GM18907 (cell line): ENCODE measurements around the gene CD8A.
A peak's percentile ranks its signal among the peaks of the same experiment; 100 is the strongest.

Experiments used
- ATAC-seq: cut with Tn5 transposase; IDR thresholded peaks from one replicate; pipeline ENCODE4 v1.9.1; 2021; ENCODE audit warnings: mild to moderate bottlenecking, moderate library complexity; ENCODE audit not compliant: unreplicated experiment

CD8A gene

GRCh38 chr2:86809481-86810121 lies 18.9 kb upstream of the CD8A start:
- ATAC-seq: no peak

GRCh38 chr2:86808315-86809161 lies 17.8 kb upstream of the CD8A start:
- peak; percentile 96 for ATAC-seq

DNA sequence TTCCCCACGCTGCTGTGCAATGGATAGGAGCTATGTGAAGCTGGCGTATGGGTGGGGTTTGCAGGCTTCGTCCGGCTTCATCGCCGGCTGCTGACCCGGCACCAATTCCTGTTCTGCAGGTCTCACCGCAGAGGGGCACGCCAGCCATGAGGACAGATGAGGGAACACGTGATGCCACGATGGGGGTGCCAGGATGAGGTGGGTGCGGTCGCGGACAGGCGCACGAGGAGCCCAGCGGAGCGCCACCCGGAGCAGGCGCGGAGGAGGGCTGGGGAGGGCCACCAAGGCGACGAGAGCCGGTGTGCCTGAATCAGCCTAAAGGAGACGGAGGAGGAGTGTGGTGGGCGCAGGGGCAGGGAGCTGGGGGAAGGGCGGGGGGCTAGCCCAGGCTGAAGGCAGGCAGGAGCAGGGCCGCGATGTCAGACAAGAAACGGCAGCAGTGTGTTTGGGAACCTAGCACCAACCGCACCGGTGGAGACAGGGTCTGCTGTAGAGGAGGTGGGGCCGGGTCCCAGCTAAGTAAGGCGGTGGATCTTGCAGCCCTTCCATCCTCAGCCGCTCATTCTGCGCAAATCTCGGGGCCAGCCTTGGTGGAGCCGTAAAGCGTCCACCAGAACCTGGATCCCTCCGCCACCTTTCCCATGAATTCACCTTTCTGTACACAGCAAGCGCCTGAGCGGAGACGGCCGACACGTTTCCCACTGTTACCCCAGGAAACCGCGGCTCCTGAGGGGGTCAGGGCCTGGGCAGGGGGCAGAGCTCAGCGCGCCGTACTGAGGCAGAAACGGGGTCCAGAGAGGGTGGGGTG lies 17.0 kb upstream of the CD8A start:
- ATAC-seq: peak; percentile 39

- ATAC-seq: no peak
Measured at GRCh38 chr2:86807133-86807467, 16.4 kb upstream of the CD8A start.

- no peak for ATAC-seq
Measured at GRCh38 chr2:86806059-86806857, 15.5 kb upstream of the CD8A start.

GRCh38 chr2:86800856-86801567 lies 10.3 kb upstream of the CD8A start:
- no peak for ATAC-seq

DNA sequence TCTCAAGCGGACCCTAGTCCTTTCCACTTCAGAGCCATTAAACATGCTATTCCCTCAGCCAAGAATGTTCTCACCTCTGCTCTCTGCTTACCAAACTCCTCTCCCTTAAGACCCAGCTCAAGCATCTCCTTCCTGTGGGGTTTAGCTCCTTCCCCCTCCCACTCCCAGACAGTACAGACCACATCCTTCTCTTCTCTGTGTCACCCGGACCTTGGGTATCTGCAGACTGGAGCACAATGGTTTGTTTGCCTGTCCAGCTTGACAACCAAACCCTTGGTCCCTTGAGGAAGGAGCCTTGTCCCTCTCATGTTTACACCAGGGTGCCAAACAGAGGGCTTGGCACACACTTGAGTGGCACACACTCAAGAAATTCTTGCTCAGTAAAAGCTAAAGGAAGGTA lies 4.1 kb upstream of the CD8A start:
- no peak for ATAC-seq

- ATAC-seq: no peak
Measured at GRCh38 chr2:86793752-86794151, 3.0 kb upstream of the CD8A start.

GRCh38 chr2:86791573-86791972 lies 860 bp upstream of the CD8A start:
- no peak for ATAC-seq

DNA sequence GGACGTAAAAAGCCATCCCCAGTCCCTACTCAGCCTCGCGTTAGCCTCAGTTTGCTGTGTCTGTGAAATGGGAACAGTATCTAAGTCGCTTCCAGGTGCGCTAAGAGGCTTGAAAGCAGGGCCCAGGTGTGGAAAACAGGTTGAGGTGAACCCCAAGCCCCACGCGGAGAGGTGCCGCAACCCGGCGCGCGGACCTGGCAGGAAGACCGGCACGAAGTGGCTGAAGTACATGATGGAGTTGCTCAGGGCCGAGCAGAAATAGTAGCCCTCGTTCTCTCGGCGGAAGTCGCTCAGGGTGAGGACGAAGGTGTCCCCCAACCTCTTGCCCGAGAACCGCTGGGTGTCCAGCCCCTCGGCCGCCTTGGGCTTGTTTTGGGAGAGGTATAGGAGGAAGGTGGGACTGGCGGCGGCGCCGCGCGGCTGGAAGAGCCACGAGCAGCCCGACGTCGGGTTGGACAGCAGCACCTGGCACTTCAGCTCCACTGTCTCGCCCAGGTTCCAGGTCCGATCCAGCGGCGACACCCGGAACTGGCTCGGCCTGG lies 508 bp downstream of the CD8A start:
- no peak for ATAC-seq

DNA sequence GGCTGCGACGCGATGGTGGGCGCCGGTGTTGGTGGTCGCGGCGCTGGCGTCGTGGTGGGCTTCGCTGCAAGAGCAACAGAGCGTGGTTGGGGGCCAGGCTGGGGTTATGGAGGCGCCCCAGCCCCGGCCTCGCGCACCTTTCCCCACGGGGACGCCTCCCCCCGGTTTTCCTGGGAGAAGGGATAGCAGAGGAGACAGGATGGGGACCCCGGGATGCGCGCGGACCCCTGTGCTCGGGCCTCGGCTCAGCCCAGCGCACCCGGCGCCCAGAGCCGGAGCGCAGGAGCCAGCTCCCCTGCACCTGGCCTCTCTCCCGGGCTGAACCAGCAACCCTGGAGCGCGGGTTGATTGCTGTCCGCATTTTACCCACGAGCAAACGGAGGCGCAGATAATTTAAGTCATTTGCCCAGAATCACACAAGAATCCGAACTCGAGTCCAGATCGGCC lies 1.0 kb downstream of the CD8A start:
- ATAC-seq: no peak

- no peak for ATAC-seq
Measured at GRCh38 chr2:86788881-86789686, 1.6 kb downstream of the CD8A start.

DNA sequence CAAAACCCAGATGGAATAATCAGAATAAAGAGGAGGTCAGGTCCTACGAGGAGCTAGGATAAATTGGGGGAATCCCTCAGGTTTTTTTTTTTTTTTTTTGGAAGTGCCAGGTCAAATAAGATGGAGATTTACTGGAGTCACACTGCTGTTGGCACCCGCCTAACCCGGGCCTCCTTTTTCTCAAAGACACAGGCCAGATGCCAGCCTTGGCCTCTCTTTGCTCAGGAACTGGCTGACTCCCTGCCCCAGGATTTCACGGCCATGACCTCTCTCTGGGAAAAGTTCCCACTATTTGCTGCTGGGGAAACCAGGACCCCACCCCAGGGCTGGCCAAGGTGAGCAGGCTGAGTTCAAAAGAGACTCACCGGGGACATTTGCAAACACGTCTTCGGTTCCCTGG lies 2.5 kb downstream of the CD8A start:
- no peak for ATAC-seq

GRCh38 chr2:86787736-86788135 lies 3.0 kb downstream of the CD8A start:
- ATAC-seq: no peak

- no peak for ATAC-seq
Measured at GRCh38 chr2:86786001-86786536, 4.6 kb downstream of the CD8A start.

GRCh38 chr2:86785456-86785855 lies 5.3 kb downstream of the CD8A start:
- no peak for ATAC-seq

DNA sequence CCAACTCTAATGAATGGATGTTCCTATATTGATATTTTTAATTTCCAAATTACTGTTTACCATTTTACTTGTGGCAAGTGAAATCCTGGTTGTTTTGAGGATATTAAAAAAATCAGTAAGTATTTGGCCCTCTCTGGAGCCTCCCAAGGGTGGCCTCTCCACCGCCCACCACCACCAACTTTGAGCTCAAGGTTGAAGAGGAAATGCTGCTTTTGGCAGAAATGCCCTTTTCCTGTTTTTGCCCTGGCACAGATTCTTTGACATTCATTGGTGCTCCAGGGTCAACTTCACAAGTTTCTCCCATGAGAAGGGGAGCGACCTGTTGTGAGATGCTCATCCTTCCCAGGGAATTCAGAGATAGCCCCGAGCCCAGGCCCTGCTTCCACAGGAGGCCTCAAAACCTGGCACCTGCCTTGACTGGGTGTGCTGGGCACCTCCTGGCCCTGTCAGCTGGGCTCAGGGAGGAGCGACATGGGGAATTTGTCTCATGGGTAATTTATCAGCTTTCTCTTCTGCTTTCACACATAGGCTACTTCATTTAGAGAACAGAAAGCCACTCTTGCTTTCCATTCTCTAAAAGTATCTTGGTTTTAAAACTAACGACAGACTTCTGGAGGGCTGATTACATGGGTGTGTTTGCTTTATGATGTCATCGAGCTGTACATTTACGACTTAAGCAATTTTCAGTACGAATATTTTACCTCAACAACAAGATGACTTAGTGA lies 6.9 kb downstream of the CD8A start:
- peak; percentile 99 for ATAC-seq

GRCh38 chr2:86782748-86783147 lies 8.0 kb downstream of the CD8A start:
- ATAC-seq: no peak
